ENCODE measurements around the gene DR1.
A peak's percentile ranks its signal among the peaks of the same experiment; 100 is the strongest.
"Not testable (repeated sequence)": the region's sequence is repeated elsewhere in the genome, so short reads cannot be mapped to it uniquely, and the experiment has no call there.

The DR1 gene

GRCh38 chr1:93339171-93339697, 6.5 kb upstream of the DR1 start:
- DNase-seq = no peak

GRCh38 chr1:93340090-93340489, 5.6 kb upstream of the DR1 start:
- no peak for DNase-seq

- no peak for DNase-seq
Observed at GRCh38 chr1:93344484-93344883, 1.2 kb upstream of the DR1 start.

GRCh38 chr1:93344886-93345632, 648 bp upstream of the DR1 start:
- DNase-seq = peak in 1 of 56 donors; percentile 58

GRCh38 chr1:93346421-93346993, 800 bp downstream of the DR1 start:
- peak in 13 of 56 donors; percentile 3 to 56 (median 31) for DNase-seq

- DNase-seq = no peak
Observed at GRCh38 chr1:93347334-93347899, 1.7 kb downstream of the DR1 start.

- DNase-seq = no peak
Observed at GRCh38 chr1:93348104-93348728, 2.5 kb downstream of the DR1 start.

- no peak for DNase-seq
Observed at GRCh38 chr1:93349231-93350135, 3.8 kb downstream of the DR1 start.

GRCh38 chr1:93350322-93350721, 4.6 kb downstream of the DR1 start:
- no peak for DNase-seq

GRCh38 chr1:93350875-93351274, 5.2 kb downstream of the DR1 start:
- no peak for DNase-seq

GRCh38 chr1:93351346-93351745, 5.6 kb downstream of the DR1 start:
- not testable (repeated sequence) for DNase-seq

GRCh38 chr1:93352376-93352775, 6.7 kb downstream of the DR1 start:
- DNase-seq = no peak

- DNase-seq = no peak
Observed at GRCh38 chr1:93353286-93353685, 7.6 kb downstream of the DR1 start.

- DNase-seq = no peak
Observed at GRCh38 chr1:93354749-93355148, 9.0 kb downstream of the DR1 start.

GRCh38 chr1:93357242-93357641, 11.5 kb downstream of the DR1 start:
- DNase-seq = no peak

- DNase-seq = peak in 2 of 56 donors; percentile 8 to 12
Observed at GRCh38 chr1:93358293-93358692, 12.6 kb downstream of the DR1 start.

GRCh38 chr1:93360111-93360510, 14.4 kb downstream of the DR1 start:
- no peak for DNase-seq

GRCh38 chr1:93362237-93362636, 16.5 kb downstream of the DR1 start:
- DNase-seq = no peak

- DNase-seq = no peak
Observed at GRCh38 chr1:93365813-93366212, 20.1 kb downstream of the DR1 start.

- DNase-seq = no peak
Observed at GRCh38 chr1:93369734-93370133, 24.0 kb downstream of the DR1 start.
